Measurements from ENCODE around the gene TEX13D.

GRCh38 chrX:124293810-124294209, 38.6 kb upstream of the TEX13D start:
- no peak for TF ChIP-seq CTCF (IDR thresholded peaks at IDR 0.05 in 4 of 5, conservative IDR thresholded peaks at IDR 0.05 in 1 of 5)
- no peak for TF ChIP-seq POLR2A (IDR thresholded peaks at IDR 0.05)
